Fibroblast of skin of left biceps (primary cell): ENCODE results near the gene TXN.

ENCODE experiments used
- DNase-seq, 2 experiments: peaks; one replicate each; pipeline ENCODE4 v3.0.0-alpha.2; 2013; ENCODE audit warnings: low read depth in 2 of 2

Gene TXN

GRCh38 chr9:110256380-110257096 is at the start of gene TXN:
TXN (minus strand) TSS chr9:110256507; CDS start chr9:110256435, 72 bp downstream.
- DNase-seq: peak; percentile 74 to 75

GRCh38 chr9:110303133-110303532 is 46.8 kb upstream of the TXN start:
- peak; percentile 23 to 44 for DNase-seq

GRCh38 chr9:110298043-110298605 is 41.8 kb upstream of the TXN start:
- DNase-seq: no peak

- no peak for DNase-seq
Measured at GRCh38 chr9:110293248-110293647, 36.9 kb upstream of the TXN start.

GRCh38 chr9:110291921-110292557 is 35.7 kb upstream of the TXN start:
- no peak for DNase-seq

GRCh38 chr9:110290001-110290400 is 33.7 kb upstream of the TXN start:
- no peak for DNase-seq

GRCh38 chr9:110288503-110288902 is 32.2 kb upstream of the TXN start:
- no peak for DNase-seq

- DNase-seq: no peak
Measured at GRCh38 chr9:110287289-110287680, 31.0 kb upstream of the TXN start.

- DNase-seq: no peak
Measured at GRCh38 chr9:110284211-110284844, 28.0 kb upstream of the TXN start.

GRCh38 chr9:110283751-110284150 is 27.4 kb upstream of the TXN start:
- DNase-seq: no peak

- no peak for DNase-seq
Measured at GRCh38 chr9:110282739-110283081, 26.4 kb upstream of the TXN start.

GRCh38 chr9:110282018-110282738 is 25.9 kb upstream of the TXN start:
- DNase-seq: no peak

- no peak for DNase-seq
Measured at GRCh38 chr9:110278080-110278707, 21.9 kb upstream of the TXN start.

GRCh38 chr9:110276781-110277180 is 20.5 kb upstream of the TXN start:
- DNase-seq: no peak

- DNase-seq: no peak
Measured at GRCh38 chr9:110270211-110270995, 14.1 kb upstream of the TXN start.

- no peak for DNase-seq
Measured at GRCh38 chr9:110266795-110267194, 10.5 kb upstream of the TXN start.

- DNase-seq: no peak
Measured at GRCh38 chr9:110261632-110262031, 5.3 kb upstream of the TXN start.

- no peak for DNase-seq
Measured at GRCh38 chr9:110260911-110261310, 4.6 kb upstream of the TXN start.

- DNase-seq: no peak
Measured at GRCh38 chr9:110259566-110259965, 3.3 kb upstream of the TXN start.

- no peak for DNase-seq
Measured at GRCh38 chr9:110258690-110259091, 2.4 kb upstream of the TXN start.

- no peak for DNase-seq
Measured at GRCh38 chr9:110257956-110258355, 1.6 kb upstream of the TXN start.
